ENCODE data around the gene MCEE.
"Not testable (repeated sequence)": the region's sequence is repeated elsewhere in the genome, so short reads cannot be mapped to it uniquely, and the experiment has no call there.

MCEE gene

GRCh38 chr2:71083752-71084312 lies 46.2 kb downstream of the MCEE start:
- not testable (repeated sequence) for H3K4me3 ChIP-seq (ENCODE audit: low read length); DNase-seq (ENCODE audit: low read depth)

DNA sequence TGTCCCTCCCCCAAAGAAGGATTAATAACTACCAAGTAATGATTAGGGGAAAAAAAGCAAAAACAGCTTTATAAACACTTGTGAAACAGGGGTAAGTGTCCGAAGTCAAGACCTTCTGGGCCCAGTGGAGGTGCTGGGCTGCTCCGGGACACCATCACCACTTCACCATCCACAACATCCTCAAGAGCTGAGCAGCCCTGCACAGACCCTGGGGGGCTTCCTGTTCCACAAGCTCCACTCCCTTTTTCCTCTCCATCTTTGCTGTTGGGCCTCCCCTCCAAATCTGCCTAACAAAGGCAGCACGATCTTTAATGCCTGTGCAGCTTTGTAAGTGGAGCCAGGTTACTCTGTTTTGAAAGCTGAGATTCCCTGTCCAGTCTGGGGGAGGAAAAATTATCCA lies 46.7 kb downstream of the MCEE start:
- not testable (repeated sequence) for DNase-seq (ENCODE audit: low read depth); H3K4me3 ChIP-seq (ENCODE audit: low read length)

DNA sequence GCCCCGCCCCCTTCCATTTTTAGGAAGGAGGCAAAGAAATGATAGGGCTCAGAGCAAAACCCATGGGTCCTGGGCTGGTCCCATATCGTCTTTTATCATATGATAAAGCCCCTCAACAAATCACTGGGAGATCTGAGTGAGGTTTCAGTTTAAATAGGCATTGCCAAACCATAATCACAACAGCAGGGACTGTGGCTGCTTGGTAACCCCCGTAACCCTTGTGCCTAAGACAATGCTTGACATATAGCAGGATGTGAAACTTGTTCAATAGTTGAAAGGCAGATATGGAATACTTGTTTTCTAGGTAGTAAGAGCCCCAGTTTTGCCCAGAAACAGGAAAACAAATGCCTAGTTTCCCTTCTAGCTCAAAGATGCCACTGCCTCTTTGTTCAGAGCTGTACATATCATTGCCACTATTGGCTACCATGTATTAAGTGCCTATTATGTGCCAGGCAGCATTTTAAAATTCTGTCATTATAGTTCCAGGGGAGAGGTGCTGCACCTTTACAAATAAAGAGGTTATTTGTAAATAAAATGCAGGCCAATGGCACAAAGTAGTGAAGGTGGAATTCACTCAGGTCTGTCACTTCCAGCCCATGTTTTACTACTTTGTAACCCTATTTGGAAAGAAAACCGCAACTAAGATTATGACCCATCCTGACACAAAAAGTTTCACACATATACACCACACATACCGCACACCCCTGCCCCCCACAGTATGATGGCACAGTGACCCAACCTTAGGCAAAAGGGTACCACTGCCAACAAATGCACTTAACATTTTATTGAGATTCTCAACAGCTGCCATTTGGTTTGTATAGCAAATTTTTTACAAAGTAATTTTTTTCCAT lies 47.4 kb downstream of the MCEE start:
- no peak for DNase-seq (ENCODE audit: low read depth)
- TF ChIP-seq, protein P1, sequence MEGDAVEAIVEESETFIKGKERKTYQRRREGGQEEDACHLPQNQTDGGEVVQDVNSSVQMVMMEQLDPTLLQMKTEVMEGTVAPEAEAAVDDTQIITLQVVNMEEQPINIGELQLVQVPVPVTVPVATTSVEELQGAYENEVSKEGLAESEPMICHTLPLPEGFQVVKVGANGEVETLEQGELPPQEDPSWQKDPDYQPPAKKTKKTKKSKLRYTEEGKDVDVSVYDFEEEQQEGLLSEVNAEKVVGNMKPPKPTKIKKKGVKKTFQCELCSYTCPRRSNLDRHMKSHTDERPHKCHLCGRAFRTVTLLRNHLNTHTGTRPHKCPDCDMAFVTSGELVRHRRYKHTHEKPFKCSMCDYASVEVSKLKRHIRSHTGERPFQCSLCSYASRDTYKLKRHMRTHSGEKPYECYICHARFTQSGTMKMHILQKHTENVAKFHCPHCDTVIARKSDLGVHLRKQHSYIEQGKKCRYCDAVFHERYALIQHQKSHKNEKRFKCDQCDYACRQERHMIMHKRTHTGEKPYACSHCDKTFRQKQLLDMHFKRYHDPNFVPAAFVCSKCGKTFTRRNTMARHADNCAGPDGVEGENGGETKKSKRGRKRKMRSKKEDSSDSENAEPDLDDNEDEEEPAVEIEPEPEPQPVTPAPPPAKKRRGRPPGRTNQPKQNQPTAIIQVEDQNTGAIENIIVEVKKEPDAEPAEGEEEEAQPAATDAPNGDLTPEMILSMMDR (conservative IDR thresholded peaks at IDR 0.05; ENCODE audit: low read length), result no peak
- H3K4me3 ChIP-seq (ENCODE audit: low read length), result no peak overlapping the region

- TF ChIP-seq, protein P1 (conservative IDR thresholded peaks at IDR 0.05; ENCODE audit: low read length), result no peak
- no peak overlapping the region for H3K4me3 ChIP-seq (ENCODE audit: low read length)
- DNase-seq (ENCODE audit: low read depth), result no peak
Measured at GRCh38 chr2:71078624-71079023, 51.4 kb downstream of the MCEE start.

DNA sequence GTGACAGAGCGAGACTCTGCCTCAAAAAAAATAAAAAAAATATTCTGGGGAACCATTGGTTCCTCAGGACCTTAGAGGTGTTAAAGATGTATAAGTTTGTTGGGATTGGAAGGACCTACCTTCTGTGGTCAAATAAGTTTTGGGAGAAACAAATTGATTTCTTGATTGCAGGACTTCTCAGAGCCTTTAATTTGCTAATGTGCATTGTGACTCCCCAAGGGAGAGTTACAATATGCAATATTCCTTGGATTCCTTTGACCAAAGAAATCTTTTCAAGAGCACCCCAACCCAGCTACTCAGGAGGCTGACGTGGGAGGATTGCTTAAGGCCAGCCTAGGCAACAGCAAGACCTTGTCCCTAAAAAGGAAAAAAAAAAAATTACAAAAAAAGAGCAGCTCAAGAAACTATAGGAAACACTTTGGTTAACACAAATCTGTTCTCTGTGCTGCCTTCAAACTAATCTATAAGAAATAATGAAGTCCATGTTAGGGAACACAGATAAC lies 55.1 kb downstream of the MCEE start:
- TF ChIP-seq, protein P1 (conservative IDR thresholded peaks at IDR 0.05; ENCODE audit: low read length), result no peak
- H3K4me3 ChIP-seq (ENCODE audit: low read length), result no peak overlapping the region

DNA sequence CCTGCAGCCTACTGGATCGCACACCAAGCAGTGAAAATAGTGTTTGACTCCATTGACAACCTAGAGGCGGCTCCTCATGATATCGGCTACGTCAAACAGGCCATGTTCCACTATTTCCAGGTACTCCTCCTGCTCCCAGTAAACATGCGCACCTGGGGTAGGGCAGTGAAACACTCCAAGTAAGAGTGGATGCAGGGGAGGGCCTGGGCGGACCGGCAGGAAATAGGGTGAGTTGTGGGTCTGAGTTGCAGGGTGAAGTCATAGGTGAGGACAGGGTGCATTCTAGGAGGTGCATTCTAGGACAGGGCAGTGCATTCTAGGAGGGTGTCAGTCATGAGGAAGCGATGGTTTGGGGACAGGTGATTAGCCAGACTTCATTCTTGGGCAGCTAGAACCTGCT lies 56.6 kb downstream of the MCEE start:
- TF ChIP-seq, protein P1 (conservative IDR thresholded peaks at IDR 0.05; ENCODE audit: low read length), result no peak
- H3K4me3 ChIP-seq (ENCODE audit: low read length), result no peak overlapping the region
- no peak for DNase-seq (ENCODE audit: low read depth)

More for the DNA sequence above, 55.1 kb downstream of the MCEE start:
- DNase-seq (ENCODE audit: low read depth), result no peak

- no peak for DNase-seq (ENCODE audit: low read depth)
- H3K4me3 ChIP-seq (ENCODE audit: low read length), result no peak overlapping the region
- TF ChIP-seq, protein P1 (conservative IDR thresholded peaks at IDR 0.05; ENCODE audit: low read length), result no peak
Measured at GRCh38 chr2:71072492-71072891, 57.5 kb downstream of the MCEE start.

Measured in AG10803 (cell line).